DMS 273 (cell line): ENCODE results near the gene NEK5.

ENCODE experiments used
- DNase-seq: peaks from one replicate; lab custom pipeline; 2025; ENCODE audit not compliant: unreplicated experiment; lab: John Stamatoyannopoulos, UW

Gene NEK5

GRCh38 chr13:52011632-52012511 lies 117.0 kb downstream of the NEK5 start, which contains the start of gene ALG11:
TSS of gene ALG11 (plus strand) at chr13:52012398. CDS start at chr13:52012419, 21 bp downstream.
- DNase-seq: peak; percentile 98

GRCh38 chr13:52010890-52011631 lies 117.8 kb downstream of the NEK5 start, which contains the start of gene ATP7B:
TSS of gene ATP7B (minus strand) at chr13:52011450. CDS start at chr13:52011337, 113 bp downstream.
- peak; percentile 62 for DNase-seq

- DNase-seq: no peak
Measured at GRCh38 chr13:52009946-52010345, 118.9 kb downstream of the NEK5 start.

- no peak for DNase-seq
Measured at GRCh38 chr13:52006523-52007245, 122.2 kb downstream of the NEK5 start.

- no peak for DNase-seq
Measured at GRCh38 chr13:52005841-52006522, 122.9 kb downstream of the NEK5 start.

- DNase-seq: peak; percentile 22
Measured at GRCh38 chr13:52004511-52005170, 124.2 kb downstream of the NEK5 start.

- peak; percentile 86 for DNase-seq
Measured at GRCh38 chr13:52003541-52003940, 125.3 kb downstream of the NEK5 start.

GRCh38 chr13:52002361-52002760 lies 126.5 kb downstream of the NEK5 start:
- DNase-seq: no peak

- peak; percentile 51 for DNase-seq
Measured at GRCh38 chr13:52001120-52001731, 127.6 kb downstream of the NEK5 start.

- DNase-seq: peak; percentile 25
Measured at GRCh38 chr13:51999921-52000320, 129.0 kb downstream of the NEK5 start.

GRCh38 chr13:51999510-51999911 lies 129.4 kb downstream of the NEK5 start:
- peak; percentile 60 for DNase-seq

- peak; percentile 63 for DNase-seq
Measured at GRCh38 chr13:51998723-51999509, 130.0 kb downstream of the NEK5 start.

GRCh38 chr13:51997641-51998330 lies 131.1 kb downstream of the NEK5 start:
- DNase-seq: peak; percentile 33

GRCh38 chr13:51997186-51997585 lies 131.7 kb downstream of the NEK5 start:
- no peak for DNase-seq

GRCh38 chr13:51996641-51997040 lies 132.2 kb downstream of the NEK5 start:
- no peak for DNase-seq

GRCh38 chr13:51995677-51996551 lies 133.0 kb downstream of the NEK5 start:
- peak; percentile 52 for DNase-seq

- DNase-seq: no peak
Measured at GRCh38 chr13:51993713-51994112, 135.2 kb downstream of the NEK5 start.
